HepG2 (cell line): ENCODE results near the gene NCAPD2. TPM values are rescaled to one million over a fixed set of nuclear protein-coding genes. Genes with fewer than 3 reads are reported as not detected.

Experiments
- BRD4 ChIP-seq: sonication (generic); formaldehyde crosslinking; IDR thresholded peaks from 2 replicates; pipeline ENCODE4 v1.4.0; 2020; ENCODE audit warnings: missing genetic modification reagents
- HNF1B ChIP-seq: sonication (generic); formaldehyde crosslinking; IDR thresholded peaks from 2 replicates; pipeline ENCODE4 v1.5.1; 2020; ENCODE audit warnings: mild to moderate bottlenecking, moderate library complexity, missing genetic modification reagents
- MTF1 ChIP-seq: sonication (generic); formaldehyde crosslinking; IDR thresholded peaks from 2 replicates; pipeline ENCODE4 v1.5.0; 2020; ENCODE audit warnings: missing genetic modification reagents
- RORA ChIP-seq: sonication (generic); formaldehyde crosslinking; IDR thresholded peaks from 2 replicates; pipeline ENCODE4 v1.5.0; 2020; ENCODE audit warnings: mild to moderate bottlenecking, missing genetic modification reagents, moderate library complexity
- SALL1 ChIP-seq: sonication (generic); formaldehyde crosslinking; IDR thresholded peaks from 2 replicates; pipeline ENCODE4 v1.8.0; 2022; ENCODE audit warnings: mild to moderate bottlenecking, missing genetic modification reagents
- SP2 ChIP-seq: sonication (generic); formaldehyde crosslinking; IDR thresholded peaks from 2 replicates; pipeline ENCODE4 v1.5.1; 2020; ENCODE audit warnings: mild to moderate bottlenecking, missing genetic modification reagents
- TFDP1 ChIP-seq: IDR thresholded peaks from 2 replicates; pipeline ENCODE4 v1.6.1; 2016; ENCODE audit warnings: missing compliant biosample characterization, missing genetic modification reagents, borderline replicate concordance
- ZBTB26 ChIP-seq: IDR thresholded peaks from 2 replicates; pipeline ENCODE4 v1.6.1; 2016; ENCODE audit warnings: missing compliant biosample characterization, missing genetic modification reagents, borderline replicate concordance
- ZNF124 ChIP-seq: sonication (generic); formaldehyde crosslinking; IDR thresholded peaks from 2 replicates; pipeline ENCODE4 v1.4.0; 2020; ENCODE audit warnings: missing genetic modification reagents
- ZNF264 ChIP-seq: sonication (generic); formaldehyde crosslinking; IDR thresholded peaks from 2 replicates; pipeline ENCODE4 v1.4.0; 2020; ENCODE audit warnings: missing genetic modification reagents
- ZNF337 ChIP-seq: sonication (generic); formaldehyde crosslinking; IDR thresholded peaks from 2 replicates; pipeline ENCODE4 v1.5.1; 2020; ENCODE audit warnings: missing genetic modification reagents, low read depth, mild to moderate bottlenecking, borderline replicate concordance
- ZNF414 ChIP-seq: sonication (generic); formaldehyde crosslinking; IDR thresholded peaks from 2 replicates; pipeline ENCODE4 v1.5.0; 2020; ENCODE audit warnings: missing genetic modification reagents
- ZNF570 ChIP-seq: sonication (generic); formaldehyde crosslinking; IDR thresholded peaks from 2 replicates; pipeline ENCODE4 v1.4.0; 2020; ENCODE audit warnings: mild to moderate bottlenecking, missing genetic modification reagents, borderline replicate concordance
- ZNF614 ChIP-seq: IDR thresholded peaks from 2 replicates; pipeline ENCODE4 v1.6.1; 2018; ENCODE audit warnings: missing biosample characterization, missing genetic modification reagents, inconsistent platforms, borderline replicate concordance
- ZNF891 ChIP-seq: sonication (generic); formaldehyde crosslinking; IDR thresholded peaks from 2 replicates; pipeline ENCODE4 v1.5.0; 2020; ENCODE audit warnings: mild to moderate bottlenecking, missing genetic modification reagents
- polyA plus RNA-seq, 8 experiments: library from polyadenylated mRNA; depleted of rRNA in 3 of 8; stranded (reverse) in 7 of 8; unstranded in 1 of 8; fragments of >200 nt; fragmentation: Illumina TruSeq in 4 of 8; extraction: Trizol in 4 of 8; gene quantifications; 2 replicates each; pipeline versions ENCODE4 v1.2.1 to v1.2.3, GENCODE V29; 2011 to 2016; ENCODE audit warnings: low read depth in 4 of 8, missing spikeins in 1 of 8, mixed read lengths in 1 of 8; ENCODE audit not compliant: insufficient read depth in 1 of 8
- total RNA-seq, 5 experiments: library from RNA; depleted of rRNA; stranded (reverse); fragments of >200 nt; fragmentation: Illumina TruSeq; extraction: Trizol; gene quantifications; 2 replicates each; pipeline ENCODE4 v1.2.3, GENCODE V29; 2016; ENCODE audit warnings: low read depth in 1 of 5
- TF ChIP-seq, protein P1 (sequence below): sonication (generic); formaldehyde crosslinking; IDR thresholded peaks from 2 replicates; pipeline ENCODE4 v1.9.0; 2022; ENCODE audit warnings: missing genetic modification reagents, mild to moderate bottlenecking, borderline replicate concordance
- TF ChIP-seq, protein P2 (sequence below): sonication (generic); formaldehyde crosslinking; IDR thresholded peaks from 2 replicates; pipeline ENCODE4 v1.5.0; 2020; ENCODE audit warnings: missing genetic modification reagents, mild to moderate bottlenecking, borderline replicate concordance
- TF ChIP-seq, protein P3 (sequence below): sonication (generic); formaldehyde crosslinking; IDR thresholded peaks from 2 replicates; pipeline ENCODE4 v1.5.0; 2020; ENCODE audit warnings: mild to moderate bottlenecking, missing genetic modification reagents

The NCAPD2 gene
- total and polyA plus RNA-seq, 2 of the 13 experiments (the other 11 are each of a cell fraction or from before 2014, with no cell fraction given) = 51.1 to 65.6 TPM

DNA sequence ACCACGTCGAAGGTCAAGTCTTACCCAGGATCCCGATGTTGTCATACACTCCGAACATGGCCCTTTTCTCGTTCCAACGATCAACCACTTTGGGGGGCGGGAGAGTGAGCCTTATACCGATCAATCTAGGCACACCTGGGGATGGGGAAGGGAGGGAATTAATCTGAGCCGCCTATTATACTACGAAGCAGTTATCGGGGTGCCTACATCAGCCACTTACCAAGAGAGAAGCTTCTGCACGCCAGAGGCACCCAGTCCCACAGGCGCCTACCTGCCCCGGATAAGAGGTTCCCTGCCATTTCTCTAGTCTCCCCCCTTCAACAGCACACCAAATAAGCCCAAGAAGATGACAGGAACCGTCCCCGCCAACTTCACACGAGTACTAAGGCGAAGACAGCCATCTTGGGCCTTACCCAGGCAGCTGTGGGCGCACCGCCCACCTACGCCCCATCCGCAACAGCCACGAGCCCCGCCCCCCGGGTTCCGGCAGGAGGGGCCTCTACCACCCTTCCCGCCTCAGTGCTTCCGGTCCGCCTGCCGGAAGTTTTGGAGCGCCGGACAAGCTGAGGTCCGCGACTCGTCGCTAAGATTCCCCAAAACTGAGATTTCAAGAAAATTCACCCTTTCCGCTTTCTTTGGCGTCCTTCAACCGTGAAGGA lies 935 bp upstream of the NCAPD2 start, which contains the start of gene MRPL51 (continued):
- TF ChIP-seq ZNF337 (CRISPR knock-in tag) (no peak), ZNF414 (peak; percentile 62; the same call in 1 of the 2 replicates), ZNF570 (CRISPR knock-in tag) (no peak), ZNF264 (CRISPR knock-in tag) (peak; percentile 19; the same call in 1 of the 2 replicates), RORA (CRISPR knock-in tag) (no peak), ZBTB26 (CRISPR knock-in tag) (no peak), HNF1B (peak; percentile 53), ZNF124 (CRISPR knock-in tag) (no peak; the same call in 1 of the 2 replicates), TFDP1 (CRISPR knock-in tag) (peak; percentile 41; the same call in 1 of the 2 replicates), MTF1 (CRISPR knock-in tag) (no peak), ZNF614 (CRISPR knock-in tag) (0 out of 2 replicates have a peak, but pooled peaks have one; percentile 24), BRD4 (0 out of 2 replicates have a peak, but pooled peaks have one; percentile 16), ZNF891 (CRISPR knock-in tag) (no peak), SP2 (CRISPR knock-in tag) (peak; percentile 77), SALL1 (peak; percentile 50; the same call in 1 of the 2 replicates)
- TF ChIP-seq, protein P1, sequence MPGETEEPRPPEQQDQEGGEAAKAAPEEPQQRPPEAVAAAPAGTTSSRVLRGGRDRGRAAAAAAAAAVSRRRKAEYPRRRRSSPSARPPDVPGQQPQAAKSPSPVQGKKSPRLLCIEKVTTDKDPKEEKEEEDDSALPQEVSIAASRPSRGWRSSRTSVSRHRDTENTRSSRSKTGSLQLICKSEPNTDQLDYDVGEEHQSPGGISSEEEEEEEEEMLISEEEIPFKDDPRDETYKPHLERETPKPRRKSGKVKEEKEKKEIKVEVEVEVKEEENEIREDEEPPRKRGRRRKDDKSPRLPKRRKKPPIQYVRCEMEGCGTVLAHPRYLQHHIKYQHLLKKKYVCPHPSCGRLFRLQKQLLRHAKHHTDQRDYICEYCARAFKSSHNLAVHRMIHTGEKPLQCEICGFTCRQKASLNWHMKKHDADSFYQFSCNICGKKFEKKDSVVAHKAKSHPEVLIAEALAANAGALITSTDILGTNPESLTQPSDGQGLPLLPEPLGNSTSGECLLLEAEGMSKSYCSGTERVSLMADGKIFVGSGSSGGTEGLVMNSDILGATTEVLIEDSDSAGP = no peak
- TF ChIP-seq, protein P2, sequence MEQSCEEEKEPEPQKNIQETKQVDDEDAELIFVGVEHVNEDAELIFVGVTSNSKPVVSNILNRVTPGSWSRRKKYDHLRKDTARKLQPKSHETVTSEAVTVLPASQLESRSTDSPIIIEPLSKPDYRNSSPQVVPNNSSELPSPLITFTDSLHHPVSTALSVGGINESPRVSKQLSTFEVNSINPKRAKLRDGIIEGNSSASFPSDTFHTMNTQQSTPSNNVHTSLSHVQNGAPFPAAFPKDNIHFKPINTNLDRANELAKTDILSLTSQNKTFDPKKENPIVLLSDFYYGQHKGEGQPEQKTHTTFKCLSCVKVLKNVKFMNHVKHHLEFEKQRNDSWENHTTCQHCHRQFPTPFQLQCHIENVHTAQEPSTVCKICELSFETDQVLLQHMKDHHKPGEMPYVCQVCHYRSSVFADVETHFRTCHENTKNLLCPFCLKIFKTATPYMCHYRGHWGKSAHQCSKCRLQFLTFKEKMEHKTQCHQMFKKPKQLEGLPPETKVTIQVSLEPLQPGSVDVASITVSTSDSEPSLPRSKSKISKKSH = 0 out of 2 replicates have a peak, but pooled peaks have one; percentile 8
- TF ChIP-seq, protein P3, sequence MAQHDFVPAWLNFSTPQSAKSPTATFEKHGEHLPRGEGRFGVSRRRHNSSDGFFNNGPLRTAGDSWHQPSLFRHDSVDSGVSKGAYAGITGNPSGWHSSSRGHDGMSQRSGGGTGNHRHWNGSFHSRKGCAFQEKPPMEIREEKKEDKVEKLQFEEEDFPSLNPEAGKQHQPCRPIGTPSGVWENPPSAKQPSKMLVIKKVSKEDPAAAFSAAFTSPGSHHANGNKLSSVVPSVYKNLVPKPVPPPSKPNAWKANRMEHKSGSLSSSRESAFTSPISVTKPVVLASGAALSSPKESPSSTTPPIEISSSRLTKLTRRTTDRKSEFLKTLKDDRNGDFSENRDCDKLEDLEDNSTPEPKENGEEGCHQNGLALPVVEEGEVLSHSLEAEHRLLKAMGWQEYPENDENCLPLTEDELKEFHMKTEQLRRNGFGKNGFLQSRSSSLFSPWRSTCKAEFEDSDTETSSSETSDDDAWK (CRISPR knock-in tag) = no peak
